SK-N-SH (cell line): ENCODE results near the gene KIAA1191. TPM values are rescaled to one million over a fixed set of nuclear protein-coding genes. Genes with fewer than 3 reads are reported as not detected.

Source experiments
- CTCF ChIA-PET: fragments of 300-600, 350-600 bp; formaldehyde crosslinking; extraction: SDS; loops from one replicate; lab custom pipeline; 2021; lab: Yijun Ruan, JAX
- POLR2A ChIA-PET: fragments of 350-600 bp; sonication (Branson Sonifier 250); formaldehyde crosslinking; extraction: SDS; loops from one replicate; lab custom pipeline; 2020; ENCODE audit warnings: antibody characterized with exemption, inconsistent platforms; lab: Yijun Ruan, JAX
- DNase-seq: peaks from one replicate; pipeline ENCODE4 v3.0.0; 2012
- H2AFZ ChIP-seq: fragments of 200-600 bp; sonication (generic); 2 replicates; pipeline ENCODE4 v1.8.1; 2016; ENCODE audit warnings: antibody characterized with exemption, mild to moderate bottlenecking, low read depth
- H3F3A ChIP-seq: fragments of 200-600 bp; sonication (generic); replicated peaks from 2 replicates; pipeline ENCODE3; 2016; ENCODE audit warnings: antibody characterized with exemption, mild to moderate bottlenecking; ENCODE audit not compliant: insufficient read depth
- H3K27ac ChIP-seq, 2 experiments: fragments of 200-500 bp in 1 of 2; fragments of 200-600 bp in 1 of 2; sonication (Bioruptor generic) in 1 of 2; sonication (generic), shearing (Covaris generic) in 1 of 2; 2 replicates each; pipeline versions ENCODE4 v1.5.1 to v1.6.1; 2014 to 2016; ENCODE audit warnings: low read depth in 2 of 2, inconsistent platforms in 1 of 2, low read length in 1 of 2, mild to moderate bottlenecking in 1 of 2, mixed read lengths in 1 of 2
- H3K27me3 ChIP-seq: fragments of 200-600 bp; sonication (generic), shearing (Covaris generic); 2 replicates; pipeline ENCODE4 v1.6.1; 2016; ENCODE audit warnings: mixed run types; ENCODE audit not compliant: insufficient read depth
- H3K36me3 ChIP-seq, 2 experiments: fragments of 200-500 bp in 1 of 2; fragments of 200-600 bp in 1 of 2; sonication (Bioruptor generic) in 1 of 2; sonication (generic) in 1 of 2; replicated peaks in 1 of 2; 2 replicates each; pipeline versions ENCODE3 to v1.5.1; 2014 to 2016; ENCODE audit warnings: low read length in 1 of 2, mild to moderate bottlenecking in 1 of 2; ENCODE audit not compliant: insufficient read depth in 2 of 2, control insufficient read depth in 1 of 2
- H3K4me1 ChIP-seq, 2 experiments: fragments of 200-500 bp in 1 of 2; fragments of 200-600 bp in 1 of 2; sonication (Bioruptor generic) in 1 of 2; sonication (generic), shearing (Covaris generic) in 1 of 2; 2 replicates each; pipeline versions ENCODE4 v1.5.1 to v1.6.1; 2014 to 2016; ENCODE audit warnings: low read depth in 1 of 2, low read length in 1 of 2, mixed run types in 1 of 2; ENCODE audit not compliant: insufficient read depth in 2 of 2, control insufficient read depth in 1 of 2
- H3K4me2 ChIP-seq: fragments of 200-600 bp; sonication (generic), shearing (Covaris generic); 2 replicates; pipeline ENCODE4 v1.6.1; 2017; ENCODE audit warnings: mixed run types
- H3K4me3 ChIP-seq, 2 experiments: fragments of 200-500 bp in 1 of 2; fragments of 200-600 bp in 1 of 2; sonication (Bioruptor generic) in 1 of 2; sonication (generic), shearing (Covaris generic) in 1 of 2; 2 replicates each; pipeline versions ENCODE4 v1.5.1 to v1.8.1; 2014 to 2016; ENCODE audit warnings: low read depth in 2 of 2, inconsistent platforms in 1 of 2, low read length in 1 of 2, mild to moderate bottlenecking in 1 of 2, mixed read lengths in 1 of 2, moderate library complexity in 1 of 2
- H3K79me2 ChIP-seq: fragments of 200-600 bp; sonication (generic); 2 replicates; pipeline ENCODE4 v1.8.1; 2017; ENCODE audit warnings: mild to moderate bottlenecking; ENCODE audit not compliant: insufficient read depth
- H3K9ac ChIP-seq: fragments of 200-600 bp; sonication (generic); 2 replicates; pipeline ENCODE4 v1.6.1; 2017; ENCODE audit warnings: mixed run types
- H3K9me2 ChIP-seq: fragments of 200-600 bp; sonication (generic); 2 replicates; pipeline ENCODE4 v1.6.1; 2017; ENCODE audit warnings: mixed run types
- H3K9me3 ChIP-seq: fragments of 200-600 bp; sonication (generic); 2 replicates; pipeline ENCODE4 v1.6.1; 2017; ENCODE audit warnings: mixed run types, mild to moderate bottlenecking, moderate library complexity
- H4K20me1 ChIP-seq: fragments of 200-600 bp; sonication (generic); 2 replicates; pipeline ENCODE4 v1.6.1; 2017; ENCODE audit warnings: mild to moderate bottlenecking, mixed run types; ENCODE audit not compliant: insufficient read depth
- EP300 ChIP-seq, 2 experiments: IDR thresholded peaks; 2 replicates each; pipeline versions ENCODE4 v1.4.0 to v1.6.1; 2012; ENCODE audit warnings: borderline replicate concordance in 1 of 2, low read depth in 1 of 2, low read length in 1 of 2
- FOSL2 ChIP-seq: IDR thresholded peaks from 2 replicates; pipeline ENCODE4 v1.4.0; 2012; ENCODE audit warnings: low read depth, mild to moderate bottlenecking, moderate library complexity, borderline replicate concordance
- FOXM1 ChIP-seq: IDR thresholded peaks from 2 replicates; pipeline ENCODE4 v1.4.0; 2012; ENCODE audit warnings: low read depth, mild to moderate bottlenecking
- MXI1 ChIP-seq: IDR thresholded peaks from 2 replicates; pipeline ENCODE4 v1.6.1; 2012; ENCODE audit warnings: mild to moderate bottlenecking, low read depth, low read length, improper control_type of control experiment
- NFIC ChIP-seq: IDR thresholded peaks from 2 replicates; pipeline ENCODE4 v1.4.0; 2012; ENCODE audit warnings: borderline replicate concordance
- NRF1 ChIP-seq: IDR thresholded peaks from 2 replicates; pipeline ENCODE4 v1.6.1; 2012; ENCODE audit warnings: low read depth, mild to moderate bottlenecking, low read length
- RFX5 ChIP-seq: IDR thresholded peaks from 2 replicates; pipeline ENCODE4 v1.6.1; 2012; ENCODE audit warnings: mild to moderate bottlenecking, improper control_type of control experiment, low read length
- RXRA ChIP-seq: IDR thresholded peaks from 2 replicates; pipeline ENCODE4 v1.4.0; 2012; ENCODE audit warnings: low read depth, mild to moderate bottlenecking, borderline replicate concordance
- YY1 ChIP-seq: IDR thresholded peaks from 2 replicates; pipeline ENCODE4 v1.4.0; 2012; ENCODE audit warnings: low read depth, mild to moderate bottlenecking
- WGBS: methylation state at CpG from one replicate; pipeline ENCODE4 v1.1.6; 2017; ENCODE audit warnings: low lambda C conversion rate; 5-methylcytosine and 5-hydroxymethylcytosine counted together
- polyA plus RNA-seq, 3 experiments: library from polyadenylated mRNA; depleted of rRNA; stranded (reverse); fragments of >200 nt; gene quantifications; 2 replicates each; pipeline ENCODE4 v1.2.3, GENCODE V29; 2012
- TF ChIP-seq, protein P1 (sequence below): IDR thresholded peaks from 2 replicates; pipeline ENCODE4 v1.4.0; 2012; ENCODE audit warnings: low read depth
- TF ChIP-seq, protein P2 (sequence below): IDR thresholded peaks from 2 replicates; pipeline ENCODE4; 2012
- TF ChIP-seq, protein P3 (sequence below): IDR thresholded peaks from 2 replicates; pipeline ENCODE4 v1.4.0; 2012; ENCODE audit warnings: low read depth, borderline replicate concordance
- TF ChIP-seq, protein P4 (sequence below): IDR thresholded peaks from 2 replicates; pipeline ENCODE4 v1.6.1; 2012; ENCODE audit warnings: mild to moderate bottlenecking, low read depth, low read length, moderate library complexity
- TF ChIP-seq, protein P5 (sequence below): fragments of 200-600 bp; sonication (generic); IDR thresholded peaks from 2 replicates; pipeline ENCODE4 v1.6.1; 2017; ENCODE audit warnings: antibody characterized with exemption, mild to moderate bottlenecking, moderate library complexity

The KIAA1191 gene
- polyA plus RNA-seq, 1 of the 3 experiments (the other 2 are of a cell fraction), result 100 TPM

DNA sequence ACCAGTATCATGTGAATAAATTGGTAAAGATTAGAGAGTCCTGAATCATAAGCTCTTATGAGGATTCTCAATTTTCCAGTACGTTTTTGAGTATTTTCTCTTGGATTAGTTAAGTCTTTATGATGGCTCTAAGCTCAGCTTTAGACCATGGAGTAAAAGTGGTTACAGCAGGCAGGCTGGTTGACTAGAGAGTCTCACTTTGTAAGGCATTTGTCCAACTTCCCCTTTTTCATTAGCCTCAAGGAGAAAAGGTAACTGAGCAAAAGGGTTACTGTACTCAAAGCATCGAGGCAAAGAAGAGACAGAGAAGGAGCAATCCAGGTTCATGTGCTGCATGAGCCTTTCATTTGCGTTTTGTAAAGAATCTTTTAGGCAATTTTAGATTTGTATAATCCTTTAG, 18.3 kb upstream of the KIAA1191 start:
- ChIA-PET CTCF (no interaction called here), POLR2A (interaction anchor here (0.6 to 1.3 kb wide), 2 partner anchors 8 to 10 kb away, joined by 3 read pairs; partner anchors contain the start of genes HIGD2A and NOP16)
- Histone ChIP-seq H3K4me3 (no peak overlapping the region), H3K9me2 (no peaks in the 10 kb centered on the region), H3K27ac (no peak overlapping the region), H3K9ac (no peak overlapping the region), H3K36me3 (peaks cover 17 to 38% of the 10 kb centered on the region in 2 experiments), H3K79me2 (no peaks in the 10 kb centered on the region), H3K27me3 (no peaks in the 10 kb centered on the region), H3K4me1 (no peaks in the 10 kb centered on the region; a peak in 1 of 4 replicates), H3K9me3 (no peaks in the 10 kb centered on the region), H2AFZ (no peak overlapping the region), H3K4me2 (no peak overlapping the region), H4K20me1 (no peaks in the 10 kb centered on the region), H3F3A (peaks cover 3% of the 10 kb centered on the region)
- no peak for DNase-seq
- TF ChIP-seq, protein P1, sequence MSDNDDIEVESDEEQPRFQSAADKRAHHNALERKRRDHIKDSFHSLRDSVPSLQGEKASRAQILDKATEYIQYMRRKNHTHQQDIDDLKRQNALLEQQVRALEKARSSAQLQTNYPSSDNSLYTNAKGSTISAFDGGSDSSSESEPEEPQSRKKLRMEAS, result no peak
- TF ChIP-seq, protein P2, sequence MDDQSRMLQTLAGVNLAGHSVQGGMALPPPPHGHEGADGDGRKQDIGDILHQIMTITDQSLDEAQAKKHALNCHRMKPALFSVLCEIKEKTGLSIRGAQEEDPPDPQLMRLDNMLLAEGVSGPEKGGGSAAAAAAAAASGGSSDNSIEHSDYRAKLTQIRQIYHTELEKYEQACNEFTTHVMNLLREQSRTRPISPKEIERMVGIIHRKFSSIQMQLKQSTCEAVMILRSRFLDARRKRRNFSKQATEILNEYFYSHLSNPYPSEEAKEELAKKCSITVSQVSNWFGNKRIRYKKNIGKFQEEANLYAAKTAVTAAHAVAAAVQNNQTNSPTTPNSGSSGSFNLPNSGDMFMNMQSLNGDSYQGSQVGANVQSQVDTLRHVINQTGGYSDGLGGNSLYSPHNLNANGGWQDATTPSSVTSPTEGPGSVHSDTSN, result no peak
- no peak for TF ChIP-seq RXRA
- TF ChIP-seq FOXM1, result no peak
- no peak for TF ChIP-seq NRF1
- TF ChIP-seq MXI1, result no peak
- TF ChIP-seq EP300 (IDR thresholded peaks at IDR 0.05; ENCODE audit: borderline replicate concordance in 1 of 2, low read depth in 1 of 2, low read length in 1 of 2), result no peak
- TF ChIP-seq RFX5, result no peak
- TF ChIP-seq, protein P3, sequence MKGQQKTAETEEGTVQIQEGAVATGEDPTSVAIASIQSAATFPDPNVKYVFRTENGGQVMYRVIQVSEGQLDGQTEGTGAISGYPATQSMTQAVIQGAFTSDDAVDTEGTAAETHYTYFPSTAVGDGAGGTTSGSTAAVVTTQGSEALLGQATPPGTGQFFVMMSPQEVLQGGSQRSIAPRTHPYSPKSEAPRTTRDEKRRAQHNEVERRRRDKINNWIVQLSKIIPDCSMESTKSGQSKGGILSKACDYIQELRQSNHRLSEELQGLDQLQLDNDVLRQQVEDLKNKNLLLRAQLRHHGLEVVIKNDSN, result no peak
- TF ChIP-seq NFIC, result no peak
- TF ChIP-seq YY1, result no peak
- TF ChIP-seq, protein P4, sequence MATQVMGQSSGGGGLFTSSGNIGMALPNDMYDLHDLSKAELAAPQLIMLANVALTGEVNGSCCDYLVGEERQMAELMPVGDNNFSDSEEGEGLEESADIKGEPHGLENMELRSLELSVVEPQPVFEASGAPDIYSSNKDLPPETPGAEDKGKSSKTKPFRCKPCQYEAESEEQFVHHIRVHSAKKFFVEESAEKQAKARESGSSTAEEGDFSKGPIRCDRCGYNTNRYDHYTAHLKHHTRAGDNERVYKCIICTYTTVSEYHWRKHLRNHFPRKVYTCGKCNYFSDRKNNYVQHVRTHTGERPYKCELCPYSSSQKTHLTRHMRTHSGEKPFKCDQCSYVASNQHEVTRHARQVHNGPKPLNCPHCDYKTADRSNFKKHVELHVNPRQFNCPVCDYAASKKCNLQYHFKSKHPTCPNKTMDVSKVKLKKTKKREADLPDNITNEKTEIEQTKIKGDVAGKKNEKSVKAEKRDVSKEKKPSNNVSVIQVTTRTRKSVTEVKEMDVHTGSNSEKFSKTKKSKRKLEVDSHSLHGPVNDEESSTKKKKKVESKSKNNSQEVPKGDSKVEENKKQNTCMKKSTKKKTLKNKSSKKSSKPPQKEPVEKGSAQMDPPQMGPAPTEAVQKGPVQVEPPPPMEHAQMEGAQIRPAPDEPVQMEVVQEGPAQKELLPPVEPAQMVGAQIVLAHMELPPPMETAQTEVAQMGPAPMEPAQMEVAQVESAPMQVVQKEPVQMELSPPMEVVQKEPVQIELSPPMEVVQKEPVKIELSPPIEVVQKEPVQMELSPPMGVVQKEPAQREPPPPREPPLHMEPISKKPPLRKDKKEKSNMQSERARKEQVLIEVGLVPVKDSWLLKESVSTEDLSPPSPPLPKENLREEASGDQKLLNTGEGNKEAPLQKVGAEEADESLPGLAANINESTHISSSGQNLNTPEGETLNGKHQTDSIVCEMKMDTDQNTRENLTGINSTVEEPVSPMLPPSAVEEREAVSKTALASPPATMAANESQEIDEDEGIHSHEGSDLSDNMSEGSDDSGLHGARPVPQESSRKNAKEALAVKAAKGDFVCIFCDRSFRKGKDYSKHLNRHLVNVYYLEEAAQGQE, result no peak
- TF ChIP-seq FOSL2, result no peak
- TF ChIP-seq, protein P5, sequence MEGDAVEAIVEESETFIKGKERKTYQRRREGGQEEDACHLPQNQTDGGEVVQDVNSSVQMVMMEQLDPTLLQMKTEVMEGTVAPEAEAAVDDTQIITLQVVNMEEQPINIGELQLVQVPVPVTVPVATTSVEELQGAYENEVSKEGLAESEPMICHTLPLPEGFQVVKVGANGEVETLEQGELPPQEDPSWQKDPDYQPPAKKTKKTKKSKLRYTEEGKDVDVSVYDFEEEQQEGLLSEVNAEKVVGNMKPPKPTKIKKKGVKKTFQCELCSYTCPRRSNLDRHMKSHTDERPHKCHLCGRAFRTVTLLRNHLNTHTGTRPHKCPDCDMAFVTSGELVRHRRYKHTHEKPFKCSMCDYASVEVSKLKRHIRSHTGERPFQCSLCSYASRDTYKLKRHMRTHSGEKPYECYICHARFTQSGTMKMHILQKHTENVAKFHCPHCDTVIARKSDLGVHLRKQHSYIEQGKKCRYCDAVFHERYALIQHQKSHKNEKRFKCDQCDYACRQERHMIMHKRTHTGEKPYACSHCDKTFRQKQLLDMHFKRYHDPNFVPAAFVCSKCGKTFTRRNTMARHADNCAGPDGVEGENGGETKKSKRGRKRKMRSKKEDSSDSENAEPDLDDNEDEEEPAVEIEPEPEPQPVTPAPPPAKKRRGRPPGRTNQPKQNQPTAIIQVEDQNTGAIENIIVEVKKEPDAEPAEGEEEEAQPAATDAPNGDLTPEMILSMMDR, result no peak
- WGBS, result 88% methylated on average over 3 of the region's 3 CpGs
